Right forelimb (tissue), 1 donor: ENCODE data around the gene USP50.
"Not testable (repeated sequence)": the region's sequence is repeated elsewhere in the genome, so short reads cannot be mapped to it uniquely, and the experiment has no call there.

Experiments
- DNase-seq: peaks from one replicate; pipeline ENCODE4 v3.0.0-alpha.2; 2018

The USP50 gene

DNA sequence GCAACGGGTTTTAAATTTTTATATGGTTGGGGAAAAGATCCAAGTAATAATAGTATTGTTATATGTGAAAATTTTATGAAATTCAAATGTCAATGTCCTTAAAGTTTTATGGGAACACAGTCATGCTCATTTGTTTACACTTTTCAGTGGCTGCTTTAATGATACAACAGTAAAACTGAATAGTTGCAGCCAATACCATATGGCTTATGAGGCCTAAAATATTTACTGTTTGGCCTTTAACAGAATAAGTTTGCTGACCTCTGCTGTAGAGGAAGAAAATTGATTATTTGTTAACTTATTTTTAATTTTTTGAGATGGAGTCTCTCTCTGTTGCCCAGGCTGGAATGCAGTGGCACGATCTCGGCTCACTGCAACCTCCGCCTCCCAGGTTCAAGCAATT lies 44.7 kb downstream of the USP50 start:
- DNase-seq: no peak

DNA sequence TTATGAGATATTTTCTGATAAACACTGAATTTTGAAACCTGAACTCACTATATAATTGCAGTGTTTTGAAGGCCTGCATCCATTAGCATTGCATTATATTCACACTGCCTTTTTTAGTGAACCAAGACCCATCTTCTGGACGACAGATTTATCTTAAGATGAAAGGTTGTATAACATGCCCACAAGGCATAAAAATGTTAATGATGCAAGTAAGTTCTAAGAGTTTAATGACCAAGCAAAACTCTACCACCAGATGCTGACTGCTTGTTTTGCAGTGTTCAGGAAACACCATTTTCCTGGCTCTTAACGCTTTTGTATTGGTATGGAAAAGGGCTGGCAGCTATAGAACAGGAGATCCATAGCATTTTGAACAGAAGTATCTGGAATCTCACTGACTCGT lies 46.1 kb downstream of the USP50 start:
- no peak for DNase-seq

- DNase-seq: no peak
Measured at GRCh38 chr15:50496692-50497091, 49.8 kb downstream of the USP50 start.

GRCh38 chr15:50494547-50494946 lies 51.9 kb downstream of the USP50 start:
- DNase-seq: not testable (repeated sequence)

GRCh38 chr15:50493625-50494024 lies 52.8 kb downstream of the USP50 start:
- DNase-seq: no peak

DNA sequence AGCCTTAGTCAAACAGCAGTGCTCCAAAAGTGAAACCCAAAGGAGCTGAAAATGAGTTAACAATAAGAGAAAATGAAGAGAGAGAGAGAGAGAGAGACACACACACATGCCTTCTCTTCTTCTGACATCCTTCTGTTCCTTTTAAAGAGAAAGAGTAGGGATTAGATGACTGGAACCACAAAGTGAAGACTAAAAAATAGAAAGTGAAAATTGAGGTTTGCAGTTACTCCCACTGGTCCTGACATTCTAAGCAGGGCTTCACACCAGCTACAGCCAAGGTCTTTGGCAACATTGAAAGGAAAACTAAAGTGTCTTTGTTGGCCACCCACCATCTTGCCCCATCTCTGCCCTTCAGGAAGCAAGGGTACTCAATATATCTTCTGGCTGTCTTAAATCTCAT lies 59.2 kb downstream of the USP50 start:
- DNase-seq: no peak

- DNase-seq: no peak
Measured at GRCh38 chr15:50485389-50485788, 61.1 kb downstream of the USP50 start.

DNA sequence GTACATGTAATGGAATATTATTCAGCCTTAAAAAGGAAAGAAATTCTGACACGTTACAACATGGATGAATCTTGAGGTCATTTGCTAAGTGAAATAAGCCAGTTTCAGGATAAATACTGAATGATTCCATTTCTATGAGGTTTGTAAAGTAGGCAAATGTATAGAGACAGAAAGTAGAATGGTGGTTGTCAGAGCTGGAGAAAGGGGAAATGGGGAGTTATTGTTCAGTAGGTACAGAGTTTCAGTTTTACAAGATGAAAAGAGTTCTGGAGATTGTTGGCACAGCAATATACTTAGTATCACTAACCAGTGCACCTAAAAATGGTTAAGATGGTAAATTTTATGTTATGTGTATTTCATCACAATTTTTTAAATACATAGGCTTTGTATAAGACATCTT lies 61.7 kb downstream of the USP50 start:
- DNase-seq: no peak

DNA sequence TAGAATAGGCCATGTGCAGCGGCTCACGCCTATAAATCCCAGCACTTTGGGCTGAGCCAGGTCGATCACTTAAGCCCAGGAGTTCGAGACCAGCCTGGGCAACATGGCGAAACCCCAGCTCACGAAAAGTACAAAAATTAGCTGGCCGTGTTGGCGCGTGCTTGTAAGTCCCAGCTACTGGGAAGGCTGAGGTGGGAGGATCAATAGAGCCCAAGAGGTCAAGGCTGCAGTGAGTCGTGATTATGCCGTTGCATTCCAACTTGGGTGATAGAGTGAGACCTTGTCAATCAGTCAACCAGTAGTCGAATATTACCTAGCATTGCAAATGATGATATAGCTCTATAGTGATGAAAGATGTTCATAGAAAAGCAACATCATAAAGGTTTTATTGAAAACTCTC lies 70.3 kb downstream of the USP50 start:
- no peak for DNase-seq

GRCh38 chr15:50471072-50471471 lies 75.4 kb downstream of the USP50 start:
- DNase-seq: no peak

DNA sequence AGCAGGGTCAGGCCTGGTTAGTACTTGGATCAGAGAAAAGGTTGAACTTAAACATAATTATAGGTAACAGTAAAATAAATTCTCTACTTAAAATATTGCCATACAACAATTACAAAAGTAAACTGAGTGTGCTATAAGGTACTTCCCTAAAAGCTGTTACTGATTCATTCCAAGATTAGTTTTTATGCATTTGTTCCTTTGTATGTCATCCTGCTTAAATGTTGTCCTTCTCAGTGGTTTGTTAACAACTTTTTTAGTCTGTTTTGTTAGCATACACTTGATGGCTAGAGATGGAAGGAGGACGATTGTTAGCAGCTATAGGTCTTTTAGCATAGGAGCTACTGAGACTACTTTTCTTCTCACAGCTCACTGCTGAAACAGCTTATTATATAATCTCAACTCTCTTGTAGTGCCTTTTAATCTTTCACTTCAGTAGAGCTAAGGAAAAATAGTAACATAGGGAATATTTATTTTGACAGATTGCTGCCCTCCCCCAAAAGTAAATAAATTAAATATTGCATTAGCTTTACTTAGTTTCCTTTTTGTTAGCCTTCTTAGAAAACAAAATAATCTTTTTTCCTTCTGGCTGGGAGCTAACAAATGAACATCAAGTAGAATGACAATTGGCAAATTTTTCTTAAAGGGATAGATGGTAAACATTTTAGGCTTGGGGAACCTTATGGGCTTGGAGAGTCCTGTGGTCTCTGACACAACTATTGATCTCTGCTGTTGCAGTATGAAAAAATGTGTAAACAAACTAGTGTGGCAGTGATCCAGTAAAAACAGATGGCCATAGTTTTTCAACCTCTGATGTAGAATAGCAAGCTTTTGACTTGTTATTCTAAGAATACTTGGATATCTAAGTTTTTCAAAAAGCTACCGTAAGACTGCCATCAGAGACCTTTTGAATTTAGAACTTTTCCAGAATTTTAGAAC lies 82.8 kb downstream of the USP50 start:
- no peak for DNase-seq

GRCh38 chr15:50458348-50459112 lies 87.9 kb downstream of the USP50 start:
- no peak for DNase-seq

DNA sequence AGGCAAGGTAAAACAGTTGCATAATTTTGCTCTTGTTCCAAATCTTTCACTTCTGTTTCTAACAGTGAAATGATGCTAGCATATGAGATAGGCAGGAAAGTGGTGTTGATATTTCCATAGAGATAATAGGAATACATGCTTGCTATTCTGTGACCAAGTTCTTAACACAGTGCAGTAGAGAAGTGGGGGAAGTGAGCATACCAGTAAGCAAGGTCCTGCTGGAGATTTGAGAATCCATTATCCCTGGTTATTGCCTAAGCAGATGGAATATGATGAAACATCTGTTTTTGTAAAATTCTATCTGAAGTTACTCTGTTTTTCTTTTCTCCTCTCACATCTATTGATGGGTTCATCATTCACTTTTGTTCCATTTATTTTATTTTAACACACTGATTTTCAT lies 93.5 kb downstream of the USP50 start:
- no peak for DNase-seq
